KMS-11 (cell line): ENCODE data around the gene PKD1L1.

Experiments
- H2AFZ ChIP-seq: fragments of 200-600 bp; sonication (generic); 2 replicates; pipeline ENCODE4 v1.6.1; 2016; ENCODE audit warnings: antibody characterized with exemption, mixed run types, low read depth
- H3K27ac ChIP-seq: fragments of 200-600 bp; sonication (generic); 2 replicates; pipeline ENCODE4 v1.6.1; 2016; ENCODE audit warnings: mild to moderate bottlenecking, mixed run types
- H3K27me3 ChIP-seq: fragments of 200-600 bp; sonication (generic); 2 replicates; pipeline ENCODE4 v1.6.1; 2017; ENCODE audit warnings: mild to moderate bottlenecking, low read depth, mixed run types, moderate library complexity; ENCODE audit not compliant: insufficient read depth
- H3K36me3 ChIP-seq: fragments of 200-600 bp; sonication (generic); 2 replicates; pipeline ENCODE4 v1.6.1; 2017; ENCODE audit warnings: mild to moderate bottlenecking, mixed run types; ENCODE audit not compliant: insufficient read depth
- H3K4me1 ChIP-seq: fragments of 200-600 bp; sonication (generic); 2 replicates; pipeline ENCODE4 v1.6.1; 2016; ENCODE audit warnings: mild to moderate bottlenecking, low read depth, mixed run types; ENCODE audit not compliant: poor library complexity, severe bottlenecking
- H3K4me2 ChIP-seq: fragments of 200-600 bp; sonication (generic); 2 replicates; pipeline ENCODE4 v1.7.0; 2016; ENCODE audit warnings: mild to moderate bottlenecking, mixed run types
- H3K4me3 ChIP-seq: fragments of 200-600 bp; sonication (generic); IDR thresholded peaks from 2 replicates; pipeline ENCODE4 v1.6.1; 2017; ENCODE audit warnings: low read depth, low read length, mixed read lengths; ENCODE audit not compliant: insufficient read depth
- H3K79me2 ChIP-seq: fragments of 200-600 bp; sonication (generic); 2 replicates; pipeline ENCODE4 v1.6.1; 2016; ENCODE audit warnings: low read depth, mixed run types; ENCODE audit not compliant: insufficient read depth
- H3K9ac ChIP-seq: fragments of 200-600 bp; sonication (generic); 2 replicates; pipeline ENCODE4 v1.6.1; 2016; ENCODE audit warnings: mild to moderate bottlenecking, mixed run types
- H4K20me1 ChIP-seq: fragments of 200-600 bp; sonication (generic); 2 replicates; pipeline ENCODE4 v1.6.1; 2016; ENCODE audit warnings: mild to moderate bottlenecking, mixed run types; ENCODE audit not compliant: insufficient read depth
- TF ChIP-seq, protein P1 (sequence below): fragments of 200-600 bp; sonication (generic); conservative IDR thresholded peaks from 2 replicates; pipeline ENCODE4 v1.6.1; 2017; ENCODE audit warnings: low read depth, mild to moderate bottlenecking, antibody characterized with exemption, low read length, moderate library complexity, mixed read lengths

Gene PKD1L1

DNA sequence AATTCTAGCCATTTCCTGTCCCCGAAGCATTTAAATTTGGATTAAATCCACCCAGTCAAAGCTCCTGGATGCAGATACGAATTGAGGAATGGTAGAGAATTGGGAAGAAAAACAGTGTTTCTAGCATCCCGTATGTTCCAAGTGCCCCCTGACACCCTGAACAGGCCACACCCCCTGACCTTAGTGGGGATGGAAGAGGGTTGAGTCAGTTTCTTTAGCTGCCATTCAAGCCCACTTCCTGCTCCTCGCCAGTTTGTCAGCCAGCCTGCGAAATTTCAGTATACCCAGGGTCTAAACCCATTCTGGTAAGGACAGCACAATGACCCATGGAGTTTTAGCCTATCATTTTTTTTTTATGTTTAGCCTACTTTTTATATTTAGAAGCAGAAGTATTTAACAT lies 101.1 kb downstream of the PKD1L1 start:
- TF ChIP-seq, protein P1, sequence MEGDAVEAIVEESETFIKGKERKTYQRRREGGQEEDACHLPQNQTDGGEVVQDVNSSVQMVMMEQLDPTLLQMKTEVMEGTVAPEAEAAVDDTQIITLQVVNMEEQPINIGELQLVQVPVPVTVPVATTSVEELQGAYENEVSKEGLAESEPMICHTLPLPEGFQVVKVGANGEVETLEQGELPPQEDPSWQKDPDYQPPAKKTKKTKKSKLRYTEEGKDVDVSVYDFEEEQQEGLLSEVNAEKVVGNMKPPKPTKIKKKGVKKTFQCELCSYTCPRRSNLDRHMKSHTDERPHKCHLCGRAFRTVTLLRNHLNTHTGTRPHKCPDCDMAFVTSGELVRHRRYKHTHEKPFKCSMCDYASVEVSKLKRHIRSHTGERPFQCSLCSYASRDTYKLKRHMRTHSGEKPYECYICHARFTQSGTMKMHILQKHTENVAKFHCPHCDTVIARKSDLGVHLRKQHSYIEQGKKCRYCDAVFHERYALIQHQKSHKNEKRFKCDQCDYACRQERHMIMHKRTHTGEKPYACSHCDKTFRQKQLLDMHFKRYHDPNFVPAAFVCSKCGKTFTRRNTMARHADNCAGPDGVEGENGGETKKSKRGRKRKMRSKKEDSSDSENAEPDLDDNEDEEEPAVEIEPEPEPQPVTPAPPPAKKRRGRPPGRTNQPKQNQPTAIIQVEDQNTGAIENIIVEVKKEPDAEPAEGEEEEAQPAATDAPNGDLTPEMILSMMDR, result no peak
- Histone ChIP-seq H3K79me2 (no peaks in the 10 kb centered on the region), H3K27me3 (no peaks in the 10 kb centered on the region), H3K4me3 (no peak overlapping the region), H2AFZ (no peak overlapping the region), H3K4me2 (no peak overlapping the region), H3K27ac (no peak overlapping the region), H4K20me1 (no peaks in the 10 kb centered on the region), H3K9ac (no peak overlapping the region), H3K4me1 (no peaks in the 10 kb centered on the region), H3K36me3 (no peaks in the 10 kb centered on the region)

DNA sequence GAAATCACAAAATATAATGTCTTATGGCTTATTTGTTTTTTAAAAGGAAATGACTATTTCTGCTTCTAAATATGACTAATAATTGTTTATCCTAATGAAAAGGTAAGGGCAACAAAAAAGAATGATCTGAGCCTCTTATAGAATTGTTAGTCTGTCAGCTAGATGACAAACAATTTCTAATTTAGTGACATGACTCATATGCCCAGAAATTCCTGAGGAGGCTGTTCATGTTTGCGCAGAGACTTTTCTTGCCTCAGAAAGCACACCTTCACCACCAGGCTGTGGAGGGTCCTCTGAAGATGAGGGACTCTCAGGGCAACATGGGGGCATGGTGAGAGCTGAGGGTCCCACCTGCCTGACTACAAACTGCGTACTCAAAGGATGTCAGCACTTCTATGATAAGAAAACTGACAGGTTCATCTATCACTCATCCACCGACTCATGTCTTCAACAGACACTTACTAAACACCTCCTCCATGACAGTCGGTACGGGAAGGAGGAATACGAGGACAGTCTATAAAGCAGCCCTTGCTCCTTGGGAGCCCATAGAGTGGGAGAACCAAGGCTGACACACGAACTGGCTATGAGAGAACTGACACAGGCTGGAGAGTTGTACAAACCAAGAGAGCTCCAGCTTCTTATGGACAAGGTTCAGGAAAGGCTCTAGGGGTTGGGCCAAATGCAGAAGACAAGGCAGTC lies 102.0 kb downstream of the PKD1L1 start:
- H3K4me2 ChIP-seq, result no peak overlapping the region
- no peaks in the 10 kb centered on the region for H3K36me3 ChIP-seq
- H3K9ac ChIP-seq, result no peak overlapping the region
- H3K4me3 ChIP-seq, result no peak overlapping the region
- TF ChIP-seq, protein P1, result no peak
- H3K27me3 ChIP-seq, result no peaks in the 10 kb centered on the region
- no peak overlapping the region for H3K27ac ChIP-seq
- no peaks in the 10 kb centered on the region for H4K20me1 ChIP-seq
- H3K4me1 ChIP-seq, result no peaks in the 10 kb centered on the region
- no peaks in the 10 kb centered on the region for H3K79me2 ChIP-seq
- H2AFZ ChIP-seq, result no peak overlapping the region

DNA sequence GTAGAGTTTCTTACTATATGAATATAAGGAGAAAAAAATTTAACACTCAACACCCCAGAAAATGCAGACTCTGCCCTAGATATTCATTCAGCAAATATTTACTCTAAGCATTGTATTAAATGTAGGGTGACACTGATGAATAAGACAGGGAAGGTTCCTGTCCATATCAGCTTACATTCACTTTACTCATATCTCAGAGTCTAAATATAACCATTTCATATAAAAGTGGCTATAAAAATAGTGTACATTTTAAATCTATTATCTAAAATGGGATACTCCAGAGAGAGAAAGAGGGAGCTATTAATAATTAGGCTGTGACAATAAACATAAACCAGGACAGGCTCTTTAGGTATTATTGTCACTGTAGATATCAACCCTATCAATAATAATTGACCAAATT lies 104.0 kb downstream of the PKD1L1 start:
- no peaks in the 10 kb centered on the region for H4K20me1 ChIP-seq
- no peak overlapping the region for H3K9ac ChIP-seq
- TF ChIP-seq, protein P1, result no peak
- no peaks in the 10 kb centered on the region for H3K27me3 ChIP-seq
- no peak overlapping the region for H3K27ac ChIP-seq
- no peaks in the 10 kb centered on the region for H3K4me1 ChIP-seq
- H3K4me3 ChIP-seq, result no peak overlapping the region
- H3K79me2 ChIP-seq, result no peaks in the 10 kb centered on the region
- H2AFZ ChIP-seq, result no peak overlapping the region
- H3K36me3 ChIP-seq, result no peaks in the 10 kb centered on the region
- H3K4me2 ChIP-seq, result no peak overlapping the region

DNA sequence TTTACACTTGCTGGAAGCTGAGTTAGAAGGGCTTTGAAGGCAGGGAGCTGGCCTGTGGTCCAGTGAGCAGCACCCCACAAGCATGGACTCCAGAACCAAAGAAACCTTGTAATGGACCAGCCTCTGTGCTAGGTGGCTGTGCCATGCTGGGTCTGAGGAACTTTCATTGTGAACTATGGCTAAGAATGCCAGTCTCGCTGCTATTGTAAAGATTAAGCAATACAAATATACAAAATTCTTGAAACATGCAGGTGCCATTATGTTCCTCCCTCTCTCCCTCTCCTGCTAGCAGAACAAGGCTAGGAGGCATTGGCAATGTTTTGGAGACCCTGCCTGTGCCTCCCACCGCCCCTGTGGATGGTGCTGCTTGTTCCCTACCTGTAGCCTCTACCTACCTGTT lies 105.0 kb downstream of the PKD1L1 start:
- no peak overlapping the region for H3K4me3 ChIP-seq
- H3K4me2 ChIP-seq, result no peak overlapping the region
- H3K27ac ChIP-seq, result no peak overlapping the region
- no peaks in the 10 kb centered on the region for H3K27me3 ChIP-seq
- H4K20me1 ChIP-seq, result no peaks in the 10 kb centered on the region
- H3K4me1 ChIP-seq, result no peaks in the 10 kb centered on the region
- TF ChIP-seq, protein P1, result no peak
- no peak overlapping the region for H2AFZ ChIP-seq
- H3K79me2 ChIP-seq, result no peaks in the 10 kb centered on the region
- H3K36me3 ChIP-seq, result no peaks in the 10 kb centered on the region
- H3K9ac ChIP-seq, result no peak overlapping the region
